Spleen (tissue), 11 donors: Measurements from ENCODE around the gene STXBP1. TPM values are rescaled to one million over a fixed set of nuclear protein-coding genes. Genes with fewer than 3 reads are reported as not detected.

ENCODE experiments used
- DNase-seq: peaks from one replicate; pipeline ENCODE4 v3.0.0-alpha.2; 2020
- H3K27ac ChIP-seq, 8 donors: fragments of 200-600 bp; sonication (generic) in 7 of 8; 1 replicate in 4 of 8; 2 replicates in 4 of 8; pipeline versions ENCODE4 v1.5.0 to v1.8.0; 2016 to 2021; ENCODE audit warnings: inconsistent platforms in 4 of 8, mild to moderate bottlenecking in 4 of 8, moderate library complexity in 1 of 8
- H3K27me3 ChIP-seq, 7 donors: fragments of 200-600 bp; sonication (generic) in 6 of 7; replicated peaks in 1 of 7; 1 replicate in 4 of 7; 2 replicates in 3 of 7; pipeline versions ENCODE4 v1.5.0 to v1.8.0; 2016 to 2021; ENCODE audit warnings: inconsistent platforms in 3 of 7, mild to moderate bottlenecking in 1 of 7
- H3K36me3 ChIP-seq, 6 donors: fragments of 200-600 bp; sonication (generic) in 5 of 6; 1 replicate in 4 of 6; 2 replicates in 2 of 6; pipeline versions ENCODE4 v1.5.0 to v1.8.0; 2016 to 2021; ENCODE audit warnings: inconsistent platforms in 2 of 6
- H3K4me1 ChIP-seq, 6 donors: fragments of 200-600 bp; sonication (generic) in 5 of 6; 1 replicate in 3 of 6; 2 replicates in 3 of 6; pipeline versions ENCODE4 v1.5.0 to v1.8.0; 2016 to 2021; ENCODE audit warnings: inconsistent platforms in 3 of 6
- H3K4me3 ChIP-seq, 8 donors: fragments of 200-600 bp; sonication (generic) in 7 of 8; 1 replicate in 4 of 8; 2 replicates in 4 of 8; pipeline versions ENCODE4 v1.5.0 to v1.8.0; 2016 to 2021; ENCODE audit warnings: inconsistent platforms in 4 of 8, mild to moderate bottlenecking in 4 of 8, moderate library complexity in 2 of 8
- H3K9me3 ChIP-seq, 8 donors: fragments of 200-600 bp; sonication (generic) in 7 of 8; 1 replicate in 4 of 8; 2 replicates in 4 of 8; pipeline versions ENCODE4 v1.5.0 to v1.8.0; 2016 to 2021; ENCODE audit warnings: inconsistent platforms in 4 of 8
- CTCF ChIP-seq, 11 experiments: fragments of 200-600 bp in 7 of 11; fragments of 450-650 bp in 4 of 11; sonication (generic) in 4 of 11; IDR thresholded peaks in 8 of 11; conservative IDR thresholded peaks in 3 of 11; 1 replicate in 7 of 11; 2 replicates in 4 of 11; pipeline versions ENCODE4 v1.4.0 to v1.8.0; 2016 to 2021; ENCODE audit warnings: antibody characterized with exemption in 11 of 11, inconsistent platforms in 4 of 11, mild to moderate bottlenecking in 1 of 11
- POLR2A ChIP-seq, 3 donors: fragments of 450-650 bp; IDR thresholded peaks; one replicate each; pipeline ENCODE4 v1.5.1; 2017; ENCODE audit warnings: antibody characterized with exemption in 3 of 3, mild to moderate bottlenecking in 1 of 3
- POLR2AphosphoS5 ChIP-seq, 3 donors: sonication (generic); formaldehyde crosslinking; IDR thresholded peaks; one replicate each; pipeline ENCODE4 v1.5.1; 2017; ENCODE audit warnings: antibody characterized with exemption in 3 of 3
- WGBS, 5 donors: extraction: QIAGEN DNeasy Blood & Tissue Kit in 3 of 5; methylation state at CpG; one replicate each; pipeline versions ENCODE4 v1.1.5 to v1.1.7; 2013 to 2018; 5-methylcytosine and 5-hydroxymethylcytosine counted together
- intact Hi-C: fragments of 100-400 bp; cut with DNase I; formaldehyde crosslinking; loops from one replicate; pipeline ENCODE4 v1.15.0; 2023; ENCODE audit warnings: low total_unique reads
- polyA plus RNA-seq, 3 donors: library from polyadenylated mRNA; stranded (reverse); fragments of 200-250 nt; gene quantifications; one replicate each; pipeline ENCODE4 v1.2.1, GENCODE V29; 2013
- total RNA-seq, 7 donors: library from RNA; depleted of rRNA in 3 of 7; stranded (reverse); fragments of >200 nt in 3 of 7; fragmentation: NEBNext Ultra II Directional in 4 of 7; extraction: Animal tissue kit (Norgen Biotek cat#: 25700) in 4 of 7; gene quantifications; one replicate each; pipeline versions ENCODE4 v1.1.0 to v1.2.1, GENCODE V29; 2016 to 2021
- donor health status: healthy with polysubstance abuse.
- donor health status: DM: no; HTN: no; CAD: no; lungs with moderate emphysema.
- donor health status: DM: no; HTN: no; CAD: no.
- donor health status: Bipolar disorder and iron deficiency.
- donor health status: healthy.
- donor health status: DM: no; HTN: no; CAD: no.
- donor health status: DM: yes; HTN: yes; CAD: no.

STXBP1 gene
- total and polyA plus RNA-seq, 10 donors, result 4.3 to 75.7 (median 31.6) TPM

GRCh38 chr9:127667127-127667844 lies 55.2 kb downstream of the STXBP1 start:
- Histone ChIP-seq H3K4me3 (no peak overlapping the region), H3K4me1 (peaks cover 0 to 14% (median 2%) of the 10 kb centered on the region in 6 donors), H3K36me3 (peaks cover 0 to 51% (median 7%) of the 10 kb centered on the region in 6 donors), H3K9me3 (no peaks in the 10 kb centered on the region), H3K27ac (no peak overlapping the region), H3K27me3 (no peaks in the 10 kb centered on the region)
- WGBS, 5 donors, result 68 to 87% (median 77%) methylated on average over 3 of the region's 3 CpGs
- no peak for TF ChIP-seq POLR2AphosphoS5 (IDR thresholded peaks at IDR 0.05)
- no peak for TF ChIP-seq CTCF (IDR thresholded peaks at IDR 0.05 in 8 of 11, conservative IDR thresholded peaks at IDR 0.05 in 3 of 11)
- TF ChIP-seq POLR2A (IDR thresholded peaks at IDR 0.05), result no peak
- intact Hi-C loops, result no loop called here
- DNase-seq, result no peak

GRCh38 chr9:127667906-127668305 lies 55.8 kb downstream of the STXBP1 start:
- intact Hi-C loops, result no loop called here
- peaks cover 0 to 14% (median 2%) of the 10 kb centered on the region in 6 donors for H3K4me1 ChIP-seq
- no peaks in the 10 kb centered on the region for H3K9me3 ChIP-seq
- H3K36me3 ChIP-seq, result peaks cover 0 to 51% (median 8%) of the 10 kb centered on the region in 6 donors
- TF ChIP-seq POLR2AphosphoS5 (IDR thresholded peaks at IDR 0.05) (no peak), POLR2A (IDR thresholded peaks at IDR 0.05) (no peak), CTCF (IDR thresholded peaks at IDR 0.05 in 8 of 11, conservative IDR thresholded peaks at IDR 0.05 in 3 of 11) (no peak)
- 88 to 96% (median 94%) methylated on average over 18 of the region's 18 CpGs for whole genome bisulfite sequencing, 5 donors
- no peak overlapping the region for H3K27ac ChIP-seq
- no peak for DNase-seq
- no peak overlapping the region for H3K4me3 ChIP-seq
- no peaks in the 10 kb centered on the region for H3K27me3 ChIP-seq

GRCh38 chr9:127673234-127673633 lies 61.2 kb downstream of the STXBP1 start:
- Histone ChIP-seq H3K36me3 (peaks cover 0 to 64% (median 19%) of the 10 kb centered on the region in 6 donors), H3K4me3 (no peak overlapping the region), H3K27me3 (no peaks in the 10 kb centered on the region), H3K4me1 (no peaks in the 10 kb centered on the region), H3K27ac (no peak overlapping the region), H3K9me3 (no peaks in the 10 kb centered on the region)
- WGBS, 5 donors, result 84 to 91% (median 90%) methylated on average over 7 of the region's 7 CpGs
- no peak for DNase-seq
- no peak for TF ChIP-seq CTCF (IDR thresholded peaks at IDR 0.05 in 8 of 11, conservative IDR thresholded peaks at IDR 0.05 in 3 of 11)
- TF ChIP-seq POLR2AphosphoS5 (IDR thresholded peaks at IDR 0.05), result no peak
- no peak for TF ChIP-seq POLR2A (IDR thresholded peaks at IDR 0.05)
- intact Hi-C loops, result no loop called here

- 83 to 94% (median 93%) methylated on average over 12 of the region's 12 CpGs for WGBS, 5 donors
- no peaks in the 10 kb centered on the region for H3K9me3 ChIP-seq
- peaks cover 0 to 3% (median 1%) of the 10 kb centered on the region in 6 donors for H3K4me1 ChIP-seq
- no peak for DNase-seq
- intact Hi-C loops, result no loop called here
- no peaks in the 10 kb centered on the region for H3K27me3 ChIP-seq
- H3K4me3 ChIP-seq, result no peak overlapping the region
- no peak for TF ChIP-seq POLR2AphosphoS5 (IDR thresholded peaks at IDR 0.05)
- no peak for TF ChIP-seq POLR2A (IDR thresholded peaks at IDR 0.05)
- TF ChIP-seq CTCF (IDR thresholded peaks at IDR 0.05 in 8 of 11, conservative IDR thresholded peaks at IDR 0.05 in 3 of 11), result no peak
- H3K27ac ChIP-seq, result no peak overlapping the region
- H3K36me3 ChIP-seq, result peaks cover 0 to 85% (median 32%) of the 10 kb centered on the region in 6 donors
These were observed 64.6 kb downstream of the STXBP1 start for GRCh38 chr9:127676638-127677037.
